ENCODE results near the gene FPR1.

The FPR1 gene

GRCh38 chr19:51721905-51722304, 29.8 kb downstream of the FPR1 start:
- Mint-ChIP-seq H3K9me3 (peaks cover 5% of the 10 kb centered on the region), H3K27ac (ENCODE audit: low read depth) (no peak overlapping the region), H3K4me3 (no peak overlapping the region), H3K36me3 (ENCODE audit: insufficient read depth) (no peaks in the 10 kb centered on the region), H3K4me1 (no peaks in the 10 kb centered on the region), H3K27me3 (peaks cover 49% of the 10 kb centered on the region)
- ATAC-seq (replicated peaks; ENCODE audit: extremely low read depth, poor library complexity, severe bottlenecking) (no peak), DNase-seq (ENCODE audit: low spot score in 2 of 2) (no peak)

GRCh38 chr19:51719251-51719988, 32.3 kb downstream of the FPR1 start:
- Mint-ChIP-seq H3K27me3 (peaks cover 52% of the 10 kb centered on the region), H3K9me3 (peaks cover 16% of the 10 kb centered on the region), H3K4me1 (peaks cover 5% of the 10 kb centered on the region), H3K4me3 (no peak overlapping the region), H3K27ac (ENCODE audit: low read depth) (no peak overlapping the region), H3K36me3 (ENCODE audit: insufficient read depth) (no peaks in the 10 kb centered on the region)
- DNase-seq (ENCODE audit: low spot score in 2 of 2) = no peak
- ATAC-seq (replicated peaks; ENCODE audit: extremely low read depth, poor library complexity, severe bottlenecking) = no peak

- Mint-ChIP-seq H3K36me3 (ENCODE audit: insufficient read depth) (no peaks in the 10 kb centered on the region), H3K27me3 (peaks cover 44% of the 10 kb centered on the region), H3K27ac (ENCODE audit: low read depth) (no peak overlapping the region), H3K9me3 (peaks cover 16% of the 10 kb centered on the region), H3K4me3 (no peak overlapping the region), H3K4me1 (peaks cover 5% of the 10 kb centered on the region)
- no peak for ATAC-seq (replicated peaks; ENCODE audit: extremely low read depth, poor library complexity, severe bottlenecking)
- no peak for DNase-seq (ENCODE audit: low spot score in 2 of 2)
Measured at GRCh38 chr19:51716925-51717324, 34.8 kb downstream of the FPR1 start.

GRCh38 chr19:51715850-51716249, 35.8 kb downstream of the FPR1 start:
- ATAC-seq (replicated peaks; ENCODE audit: extremely low read depth, poor library complexity, severe bottlenecking) (no peak), DNase-seq (ENCODE audit: low spot score in 2 of 2) (no peak)
- H3K27ac Mint-ChIP-seq (ENCODE audit: low read depth) = no peak overlapping the region
- peaks cover 5% of the 10 kb centered on the region for H3K4me1 Mint-ChIP-seq
- H3K36me3 Mint-ChIP-seq (ENCODE audit: insufficient read depth) = no peaks in the 10 kb centered on the region
- H3K27me3 Mint-ChIP-seq = peaks cover 45% of the 10 kb centered on the region
- no peak overlapping the region for H3K4me3 Mint-ChIP-seq
- peaks cover 16% of the 10 kb centered on the region for H3K9me3 Mint-ChIP-seq

GRCh38 chr19:51714848-51715247, 36.8 kb downstream of the FPR1 start:
- H3K27me3 Mint-ChIP-seq = peaks cover 49% of the 10 kb centered on the region
- no peaks in the 10 kb centered on the region for H3K36me3 Mint-ChIP-seq (ENCODE audit: insufficient read depth)
- no peak overlapping the region for H3K27ac Mint-ChIP-seq (ENCODE audit: low read depth)
- H3K4me1 Mint-ChIP-seq = peaks cover 5% of the 10 kb centered on the region
- DNase-seq (ENCODE audit: low spot score in 2 of 2) (no peak), ATAC-seq (replicated peaks; ENCODE audit: extremely low read depth, poor library complexity, severe bottlenecking) (no peak)
- peaks cover 16% of the 10 kb centered on the region for H3K9me3 Mint-ChIP-seq
- H3K4me3 Mint-ChIP-seq = no peak overlapping the region

- peaks cover 12% of the 10 kb centered on the region for H3K9me3 Mint-ChIP-seq
- peaks cover 44% of the 10 kb centered on the region for H3K27me3 Mint-ChIP-seq
- no peak overlapping the region for H3K4me3 Mint-ChIP-seq
- ATAC-seq (replicated peaks; ENCODE audit: extremely low read depth, poor library complexity, severe bottlenecking) = no peak
- no peak for DNase-seq (ENCODE audit: low spot score in 2 of 2)
- no peak overlapping the region for H3K27ac Mint-ChIP-seq (ENCODE audit: low read depth)
- no peaks in the 10 kb centered on the region for H3K36me3 Mint-ChIP-seq (ENCODE audit: insufficient read depth)
- peaks cover 5% of the 10 kb centered on the region for H3K4me1 Mint-ChIP-seq
Measured at GRCh38 chr19:51713319-51714285, 38.1 kb downstream of the FPR1 start.

GRCh38 chr19:51712461-51713081, 39.1 kb downstream of the FPR1 start:
- no peak for DNase-seq (ENCODE audit: low spot score in 2 of 2)
- ATAC-seq (replicated peaks; ENCODE audit: extremely low read depth, poor library complexity, severe bottlenecking) = no peak
- Mint-ChIP-seq H3K9me3 (peaks cover 11% of the 10 kb centered on the region), H3K4me1 (peaks cover 5% of the 10 kb centered on the region), H3K4me3 (no peak overlapping the region), H3K27me3 (peaks cover 39% of the 10 kb centered on the region), H3K27ac (ENCODE audit: low read depth) (no peak overlapping the region), H3K36me3 (ENCODE audit: insufficient read depth) (no peaks in the 10 kb centered on the region)

GRCh38 chr19:51711702-51712101, 40.0 kb downstream of the FPR1 start:
- peaks cover 3% of the 10 kb centered on the region for H3K36me3 Mint-ChIP-seq (ENCODE audit: insufficient read depth)
- ATAC-seq (replicated peaks; ENCODE audit: extremely low read depth, poor library complexity, severe bottlenecking) (no peak), DNase-seq (ENCODE audit: low spot score in 2 of 2) (no peak)
- no peak overlapping the region for H3K4me3 Mint-ChIP-seq
- H3K27ac Mint-ChIP-seq (ENCODE audit: low read depth) = no peak overlapping the region
- peaks cover 34% of the 10 kb centered on the region for H3K27me3 Mint-ChIP-seq
- peaks cover 11% of the 10 kb centered on the region for H3K9me3 Mint-ChIP-seq
- peaks cover 5% of the 10 kb centered on the region for H3K4me1 Mint-ChIP-seq

GRCh38 chr19:51710163-51710562, 41.5 kb downstream of the FPR1 start:
- DNase-seq (ENCODE audit: low spot score in 2 of 2) = no peak
- H3K4me3 Mint-ChIP-seq = no peak overlapping the region
- peaks cover 7% of the 10 kb centered on the region for H3K36me3 Mint-ChIP-seq (ENCODE audit: insufficient read depth)
- H3K27ac Mint-ChIP-seq (ENCODE audit: low read depth) = no peak overlapping the region
- peaks cover 3% of the 10 kb centered on the region for H3K9me3 Mint-ChIP-seq
- ATAC-seq (replicated peaks; ENCODE audit: extremely low read depth, poor library complexity, severe bottlenecking) = no peak
- H3K27me3 Mint-ChIP-seq = peaks cover 19% of the 10 kb centered on the region
- H3K4me1 Mint-ChIP-seq = peaks cover 17% of the 10 kb centered on the region

GRCh38 chr19:51709575-51709974, 42.1 kb downstream of the FPR1 start:
- Mint-ChIP-seq H3K9me3 (no peaks in the 10 kb centered on the region), H3K4me1 (peaks cover 20% of the 10 kb centered on the region), H3K4me3 (no peak overlapping the region), H3K27me3 (peaks cover 15% of the 10 kb centered on the region), H3K27ac (ENCODE audit: low read depth) (no peak overlapping the region), H3K36me3 (ENCODE audit: insufficient read depth) (peaks cover 7% of the 10 kb centered on the region)
- DNase-seq (ENCODE audit: low spot score in 2 of 2) (no peak), ATAC-seq (replicated peaks; ENCODE audit: extremely low read depth, poor library complexity, severe bottlenecking) (no peak)

- H3K4me1 Mint-ChIP-seq = peaks cover 20% of the 10 kb centered on the region
- ATAC-seq (replicated peaks; ENCODE audit: extremely low read depth, poor library complexity, severe bottlenecking) = no peak
- H3K27ac Mint-ChIP-seq (ENCODE audit: low read depth) = no peak overlapping the region
- no peaks in the 10 kb centered on the region for H3K9me3 Mint-ChIP-seq
- no peak for DNase-seq (ENCODE audit: low spot score in 2 of 2)
- H3K36me3 Mint-ChIP-seq (ENCODE audit: insufficient read depth) = peaks cover 8% of the 10 kb centered on the region
- peaks cover 15% of the 10 kb centered on the region for H3K27me3 Mint-ChIP-seq
- H3K4me3 Mint-ChIP-seq = no peak overlapping the region
Measured at GRCh38 chr19:51708811-51709210, 42.9 kb downstream of the FPR1 start.

GRCh38 chr19:51706885-51707284, 44.8 kb downstream of the FPR1 start:
- Mint-ChIP-seq H3K9me3 (no peaks in the 10 kb centered on the region), H3K4me3 (no peak overlapping the region), H3K4me1 (peaks cover 35% of the 10 kb centered on the region), H3K36me3 (ENCODE audit: insufficient read depth) (peaks cover 12% of the 10 kb centered on the region), H3K27ac (ENCODE audit: low read depth) (no peak overlapping the region), H3K27me3 (peaks cover 15% of the 10 kb centered on the region)
- ATAC-seq (replicated peaks; ENCODE audit: extremely low read depth, poor library complexity, severe bottlenecking) (no peak), DNase-seq (ENCODE audit: low spot score in 2 of 2) (no peak)

All from central memory CD8-positive, alpha-beta T cell (primary cell).